K562 (cell line): Measurements from ENCODE around the gene KLHL30. TPM values are rescaled to one million over a fixed set of nuclear protein-coding genes. Genes with fewer than 3 reads are reported as not detected.
A peak's percentile ranks its signal among the peaks of the same experiment; 100 is the strongest.

Experiments used
- DEAF1 ChIP-seq: fragments of 450-650 bp; formaldehyde crosslinking; IDR thresholded peaks from 2 replicates; pipeline ENCODE4 v1.4.0; 2020; ENCODE audit warnings: mild to moderate bottlenecking, moderate library complexity
- GABPB2 ChIP-seq: fragments of 250-450 bp; sonication (Bioruptor Pico); conservative IDR thresholded peaks from 2 replicates; pipeline ENCODE4 v1.5.1; 2021; ENCODE audit warnings: mild to moderate bottlenecking
- KDM2B ChIP-seq: fragments of 250-450 bp; sonication (Bioruptor Pico); IDR thresholded peaks from 2 replicates; pipeline ENCODE4 v1.8.0; 2021; ENCODE audit warnings: mild to moderate bottlenecking, moderate library complexity
- NFATC3 ChIP-seq: fragments of 450-650 bp; IDR thresholded peaks from 2 replicates; pipeline ENCODE4 v1.6.1; 2017; ENCODE audit warnings: mild to moderate bottlenecking
- NFIC ChIP-seq: fragments of 450-650 bp; IDR thresholded peaks from 2 replicates; pipeline ENCODE4 v1.6.1; 2017; ENCODE audit warnings: mild to moderate bottlenecking, inconsistent platforms
- REST ChIP-seq, 2 experiments: fragments of 450-650 bp; formaldehyde crosslinking in 1 of 2; IDR thresholded peaks; 2 replicates each; pipeline versions ENCODE4 v1.4.0 to v1.6.1; 2014 to 2020; ENCODE audit warnings: mild to moderate bottlenecking in 2 of 2, borderline replicate concordance in 1 of 2, low read depth in 1 of 2
- TCF15 ChIP-seq: fragments of 250-450 bp; sonication (Bioruptor Pico); IDR thresholded peaks from 2 replicates; pipeline ENCODE4 v1.8.0; 2022; ENCODE audit warnings: moderate library complexity, mild to moderate bottlenecking, inconsistent platforms
- VEZF1 ChIP-seq: fragments of 200-800 bp; sonication (Bioruptor generic); IDR thresholded peaks from 2 replicates; pipeline ENCODE4 v1.6.1; 2017; ENCODE audit warnings: missing genetic modification characterization, missing compliant biosample characterization
- YY1 ChIP-seq, 3 experiments: IDR thresholded peaks; 2 replicates each; pipeline ENCODE4 v1.6.1; 2011; ENCODE audit warnings: low read length in 2 of 3, mild to moderate bottlenecking in 2 of 3, moderate library complexity in 2 of 3, borderline replicate concordance in 1 of 3, control low read depth in 1 of 3, low read depth in 1 of 3; ENCODE audit not compliant: insufficient read depth in 3 of 3, insufficient replicate concordance in 2 of 3, control insufficient read depth in 1 of 3, insufficient read length in 1 of 3; ENCODE audit errors: extremely low read depth in 1 of 3
- ZBTB7A ChIP-seq: IDR thresholded peaks from 2 replicates; pipeline ENCODE4 v1.6.1; 2011; ENCODE audit warnings: low read depth, mild to moderate bottlenecking, low read length, moderate library complexity, borderline replicate concordance; ENCODE audit not compliant: control insufficient read depth
- ZNF121 ChIP-seq: sonication (generic); formaldehyde crosslinking; conservative IDR thresholded peaks from 2 replicates; pipeline ENCODE4 v1.8.0; 2022; ENCODE audit warnings: missing genetic modification reagents
- ZNF217 ChIP-seq: sonication (generic); formaldehyde crosslinking; IDR thresholded peaks from 2 replicates; pipeline ENCODE4 v1.8.0; 2022; ENCODE audit warnings: mild to moderate bottlenecking, missing genetic modification reagents
- polyA plus RNA-seq, 8 experiments: library from polyadenylated mRNA; depleted of rRNA in 4 of 8; stranded (reverse) in 5 of 8; unstranded in 3 of 8; fragments of >200 nt; fragmentation: Nextera tagmentation in 2 of 8; fragmentation: Illumina TruSeq in 1 of 8; extraction: Ambion mirVana in 2 of 8; extraction: Trizol in 1 of 8; gene quantifications; 2 replicates each; pipeline versions ENCODE4 v1.2.1 to v1.2.3, GENCODE V29; 2011 to 2014; ENCODE audit warnings: inconsistent platforms in 1 of 8, missing spikeins in 1 of 8
- total RNA-seq, 7 experiments: library from RNA; depleted of rRNA in 6 of 7; stranded (reverse); fragments of >200 nt in 6 of 7; fragmentation: Illumina TruSeq in 2 of 7; extraction: Trizol in 2 of 7; gene quantifications; 2 replicates each; pipeline versions ENCODE4 v1.2.1 to v1.2.3, GENCODE V29; 2011 to 2021; ENCODE audit warnings: low replicate concordance in 1 of 7

The KLHL30 gene
- total and polyA plus RNA-seq, 9 of the 15 experiments (the other 6 are each of a cell fraction or from before 2014, with no cell fraction given) = 0.04 TPM; not detected in 8

- TF ChIP-seq VEZF1 (CRISPR knock-in tag) = peak; percentile 44; the same call in 1 of the 2 replicates
- TF ChIP-seq ZNF121 (CRISPR knock-in tag) = no peak
- peak; percentile 45; the same call in 1 of the 2 replicates for TF ChIP-seq REST (IDR thresholded peaks at IDR 0.05; ENCODE audit: borderline replicate concordance)
- TF ChIP-seq REST (CRISPR knock-in tag; IDR thresholded peaks at IDR 0.05; ENCODE audit: low read depth) = no peak
- TF ChIP-seq ZBTB7A = peak; percentile 38; the same call in 1 of the 2 replicates
- peak; percentile 84 for TF ChIP-seq NFIC
- no peak for TF ChIP-seq NFATC3
- no peak for TF ChIP-seq KDM2B (CRISPR knock-in tag)
- TF ChIP-seq DEAF1 (CRISPR knock-in tag) = no peak
- TF ChIP-seq GABPB2 (CRISPR knock-in tag) = no peak
- no peak for TF ChIP-seq TCF15 (CRISPR knock-in tag)
- no peak for TF ChIP-seq YY1 (IDR thresholded peaks at IDR 0.05; ENCODE audit: borderline replicate concordance in 1 of 3, control insufficient read depth in 1 of 3, extremely low read depth in 1 of 3, insufficient read depth in 3 of 3, insufficient read length in 1 of 3, insufficient replicate concordance in 2 of 3, low read depth in 1 of 3, low read length in 2 of 3)
- TF ChIP-seq ZNF217 (CRISPR knock-in tag) = no peak
These were observed 31.6 kb upstream of the KLHL30 start (continued) for GRCh38 chr2:238106698-238107524.
